Epithelial cell of proximal tubule (primary cell): Measurements from ENCODE around the gene ANKRD33. TPM values are rescaled to one million over a fixed set of nuclear protein-coding genes. Genes with fewer than 3 reads are reported as not detected.

Source experiments
- DNase-seq: peaks from one replicate; pipeline ENCODE4 v3.0.0-alpha.2; 2011; ENCODE audit warnings: low read depth
- H3K4me3 ChIP-seq: 2 replicates; pipeline ENCODE4 v1.5.1; 2011; ENCODE audit warnings: low read depth, mild to moderate bottlenecking, low read length
- total RNA-seq: library from RNA; depleted of rRNA; stranded (reverse); fragments of >200 nt; gene quantifications from 2 replicates; pipeline ENCODE4 v1.2.3, GENCODE V29; 2015
- TF ChIP-seq, protein P1 (sequence below): conservative IDR thresholded peaks from 2 replicates; pipeline ENCODE4 v1.5.1; 2012; ENCODE audit warnings: low read depth, mild to moderate bottlenecking, low read length

Gene ANKRD33
- total RNA-seq, 1 donor from 2014 or later = not detected

DNA sequence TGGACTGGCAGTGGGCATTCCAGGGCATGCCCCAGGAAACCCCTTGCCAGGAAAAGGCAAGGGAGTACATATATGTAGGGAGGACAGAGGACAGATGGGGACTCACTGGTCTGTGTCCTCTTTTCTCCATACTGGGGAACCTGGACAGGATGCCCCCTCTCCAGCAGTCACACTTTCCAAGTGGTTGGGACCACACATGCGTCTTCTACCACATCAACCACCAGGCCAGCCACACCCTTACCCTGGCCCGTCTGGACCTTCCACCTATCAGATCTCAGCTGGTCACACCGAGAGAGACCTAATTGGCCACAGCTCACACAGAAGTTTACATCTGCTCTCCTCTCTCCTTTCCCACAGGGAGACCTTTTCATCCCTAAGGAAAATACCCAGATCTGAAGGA, 8.3 kb downstream of the ANKRD33 start:
- no peak overlapping the region for H3K4me3 ChIP-seq
- DNase-seq = no peak
- TF ChIP-seq, protein P1, sequence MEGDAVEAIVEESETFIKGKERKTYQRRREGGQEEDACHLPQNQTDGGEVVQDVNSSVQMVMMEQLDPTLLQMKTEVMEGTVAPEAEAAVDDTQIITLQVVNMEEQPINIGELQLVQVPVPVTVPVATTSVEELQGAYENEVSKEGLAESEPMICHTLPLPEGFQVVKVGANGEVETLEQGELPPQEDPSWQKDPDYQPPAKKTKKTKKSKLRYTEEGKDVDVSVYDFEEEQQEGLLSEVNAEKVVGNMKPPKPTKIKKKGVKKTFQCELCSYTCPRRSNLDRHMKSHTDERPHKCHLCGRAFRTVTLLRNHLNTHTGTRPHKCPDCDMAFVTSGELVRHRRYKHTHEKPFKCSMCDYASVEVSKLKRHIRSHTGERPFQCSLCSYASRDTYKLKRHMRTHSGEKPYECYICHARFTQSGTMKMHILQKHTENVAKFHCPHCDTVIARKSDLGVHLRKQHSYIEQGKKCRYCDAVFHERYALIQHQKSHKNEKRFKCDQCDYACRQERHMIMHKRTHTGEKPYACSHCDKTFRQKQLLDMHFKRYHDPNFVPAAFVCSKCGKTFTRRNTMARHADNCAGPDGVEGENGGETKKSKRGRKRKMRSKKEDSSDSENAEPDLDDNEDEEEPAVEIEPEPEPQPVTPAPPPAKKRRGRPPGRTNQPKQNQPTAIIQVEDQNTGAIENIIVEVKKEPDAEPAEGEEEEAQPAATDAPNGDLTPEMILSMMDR = no peak

DNA sequence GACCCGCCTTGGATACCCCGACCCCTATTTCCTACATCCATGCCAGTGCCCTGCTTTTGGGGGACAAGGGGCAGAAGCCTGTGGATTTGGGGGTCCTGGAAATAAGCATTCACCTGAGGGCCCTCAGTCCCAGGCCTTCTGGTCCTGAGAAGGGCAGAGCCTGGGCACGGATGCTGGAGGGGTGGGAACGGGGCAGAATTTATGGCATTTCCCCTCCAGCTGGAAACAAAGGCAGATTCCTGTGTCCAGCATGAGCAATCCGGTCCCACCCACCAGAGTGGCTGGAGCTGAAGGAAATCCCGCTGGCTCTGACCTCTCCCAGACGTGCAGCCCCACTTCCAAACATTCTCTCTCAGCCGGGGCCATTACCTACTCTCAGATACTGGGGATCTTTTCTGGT, 9.3 kb downstream of the ANKRD33 start:
- no peak overlapping the region for H3K4me3 ChIP-seq
- TF ChIP-seq, protein P1 = no peak
- DNase-seq = no peak

DNA sequence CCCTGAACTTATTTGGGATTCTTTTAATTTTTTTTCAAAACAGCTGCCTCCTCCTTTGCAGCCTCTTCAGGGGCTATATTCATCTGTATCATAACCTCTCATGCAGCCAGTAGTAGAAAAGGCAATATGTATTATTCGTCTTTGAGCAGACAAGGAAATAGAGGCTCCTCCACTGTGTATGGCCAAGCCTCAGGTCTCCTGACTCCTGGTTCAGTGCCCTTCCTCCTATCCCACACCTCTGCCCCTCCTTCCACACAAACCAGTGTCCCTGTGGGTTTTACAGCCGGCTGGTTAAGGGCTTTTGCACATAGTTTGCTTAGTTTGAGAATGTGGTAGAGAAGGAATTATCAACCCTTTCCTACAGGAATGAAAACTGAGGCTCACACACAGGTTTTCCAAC, 10.6 kb downstream of the ANKRD33 start:
- TF ChIP-seq, protein P1 = no peak
- DNase-seq = no peak
- H3K4me3 ChIP-seq = no peak overlapping the region

DNA sequence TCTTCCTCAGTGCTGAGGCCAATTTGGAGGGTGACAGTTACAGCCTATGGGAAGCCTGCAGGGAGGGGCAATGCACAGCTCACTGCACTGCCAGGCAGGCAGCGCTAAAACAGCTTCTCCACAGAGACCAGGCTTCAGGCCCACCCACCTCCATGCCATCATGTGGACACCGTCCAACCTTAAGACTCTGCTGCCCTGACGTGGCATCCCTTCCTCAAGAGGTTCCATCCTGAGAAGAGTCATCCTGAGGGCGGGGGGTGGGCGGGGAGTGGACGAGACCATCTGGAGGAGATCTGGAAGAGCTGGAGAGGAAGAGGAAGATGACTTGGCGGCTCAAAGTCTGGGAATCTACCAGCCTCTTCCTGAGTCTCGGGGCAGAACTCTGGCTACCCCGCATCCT, 11.0 kb downstream of the ANKRD33 start:
- DNase-seq = no peak
- no peak overlapping the region for H3K4me3 ChIP-seq
- TF ChIP-seq, protein P1 = no peak

DNA sequence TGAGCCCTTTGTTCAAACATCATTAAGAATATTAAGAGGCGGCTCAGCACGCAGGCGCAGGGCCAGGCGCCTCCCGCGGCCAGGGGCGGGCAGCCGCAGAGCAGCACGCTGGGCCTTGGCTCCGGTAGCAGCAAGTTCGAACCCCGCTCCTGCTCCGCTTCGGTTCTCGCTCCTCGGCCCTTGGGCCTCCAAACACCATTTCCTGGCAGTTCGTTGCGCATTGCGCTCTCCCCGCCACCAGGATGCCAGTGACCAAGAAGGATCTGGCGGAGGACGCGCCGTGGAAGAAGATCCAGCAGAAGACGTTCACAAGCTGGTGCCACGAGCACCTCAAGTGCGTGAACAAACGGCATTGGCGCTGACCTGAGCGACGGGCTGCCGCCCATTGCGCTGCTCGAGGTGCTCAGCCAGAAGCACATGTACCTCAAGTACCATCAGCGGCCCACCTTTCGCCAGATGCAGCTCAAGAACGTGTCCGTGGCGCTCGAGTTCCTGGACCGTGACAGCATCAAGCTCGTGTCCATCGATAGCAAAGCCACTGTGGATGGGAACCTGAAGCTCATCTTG, 12.5 kb downstream of the ANKRD33 start:
- no peak overlapping the region for H3K4me3 ChIP-seq
- TF ChIP-seq, protein P1 = no peak

DNA sequence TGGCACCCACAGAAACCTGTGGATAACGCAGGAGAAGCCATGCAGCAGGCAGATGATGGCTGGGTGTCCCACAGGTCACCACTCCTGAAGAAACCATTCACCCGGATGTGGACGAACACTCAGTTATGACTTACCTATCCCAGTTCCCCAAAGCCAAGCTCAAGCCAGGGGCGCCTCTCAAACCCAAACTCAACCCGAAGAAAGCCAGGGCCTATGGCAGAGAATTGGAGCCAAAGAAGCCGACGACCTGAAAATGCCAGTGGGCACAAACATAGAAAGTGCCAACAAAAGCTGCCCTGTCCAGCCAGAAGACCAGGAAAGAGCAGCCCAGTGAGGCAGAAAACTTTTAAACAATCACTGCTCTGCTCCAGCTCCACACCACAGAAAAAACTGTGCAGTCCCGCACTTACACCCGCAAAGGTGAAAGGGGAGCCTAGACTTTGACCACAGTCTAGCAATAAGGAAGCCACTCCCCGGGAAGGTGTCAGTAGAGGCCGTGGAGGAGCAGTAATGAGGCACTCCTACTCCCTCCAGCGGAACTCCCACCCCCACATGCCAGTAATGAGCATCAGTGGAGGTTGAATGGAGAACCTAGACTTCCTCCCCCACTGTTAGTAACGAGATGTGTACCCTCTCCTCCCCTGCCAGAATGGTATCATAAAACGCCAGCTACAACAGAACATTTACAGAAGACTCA, 13.4 kb downstream of the ANKRD33 start:
- TF ChIP-seq, protein P1 = no peak
- no peak overlapping the region for H3K4me3 ChIP-seq
- no peak for DNase-seq

More for the DNA sequence above, 12.5 kb downstream of the ANKRD33 start:
- no peak for DNase-seq

DNA sequence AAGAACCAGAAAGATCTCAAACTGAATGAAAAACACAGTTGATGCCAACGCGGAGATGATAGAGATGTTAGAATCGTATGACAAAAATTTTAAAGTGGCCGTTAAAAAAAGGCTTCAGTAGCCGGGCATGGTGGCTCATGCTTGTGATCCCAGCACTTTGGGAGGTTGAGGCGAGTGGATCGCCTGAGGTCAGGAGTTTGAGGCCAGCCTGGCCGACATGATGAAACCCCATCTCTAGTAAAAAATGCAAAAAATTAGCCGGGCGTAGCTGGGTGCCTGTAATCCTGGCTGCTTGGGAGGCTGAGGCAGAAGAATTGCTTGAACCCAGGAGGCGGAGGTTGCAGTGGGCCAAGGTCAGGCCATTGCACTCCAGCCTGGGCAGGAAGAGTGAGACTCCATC, 14.0 kb downstream of the ANKRD33 start:
- DNase-seq = no peak
- TF ChIP-seq, protein P1 = no peak
- H3K4me3 ChIP-seq = no peak overlapping the region
